ENCODE data around the gene AFG3L2.
A peak's percentile ranks its signal among the peaks of the same experiment; 100 is the strongest.
"Not testable (repeated sequence)": the region's sequence is repeated elsewhere in the genome, so short reads cannot be mapped to it uniquely, and the experiment has no call there.

The AFG3L2 gene

DNA sequence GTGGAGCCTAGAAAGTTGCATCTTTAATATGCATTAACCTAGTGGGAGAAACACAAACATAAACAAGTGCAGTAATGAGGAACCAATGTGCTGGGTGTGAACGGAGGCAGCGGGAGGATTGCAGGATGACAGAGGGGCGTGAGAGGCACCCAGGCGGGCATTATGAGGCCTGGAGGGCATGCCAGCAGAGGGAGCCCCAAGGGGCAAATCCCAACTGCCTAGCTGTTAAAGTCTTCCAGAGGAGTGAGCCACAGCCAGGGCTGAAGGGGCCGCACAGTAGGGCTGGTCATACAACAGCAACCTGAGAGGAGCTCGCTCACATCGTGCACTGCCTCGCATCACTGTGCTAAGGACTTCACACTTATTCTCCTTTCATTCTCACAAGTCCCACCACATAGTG, 17.4 kb upstream of the AFG3L2 start:
- DNase-seq = no peak

DNA sequence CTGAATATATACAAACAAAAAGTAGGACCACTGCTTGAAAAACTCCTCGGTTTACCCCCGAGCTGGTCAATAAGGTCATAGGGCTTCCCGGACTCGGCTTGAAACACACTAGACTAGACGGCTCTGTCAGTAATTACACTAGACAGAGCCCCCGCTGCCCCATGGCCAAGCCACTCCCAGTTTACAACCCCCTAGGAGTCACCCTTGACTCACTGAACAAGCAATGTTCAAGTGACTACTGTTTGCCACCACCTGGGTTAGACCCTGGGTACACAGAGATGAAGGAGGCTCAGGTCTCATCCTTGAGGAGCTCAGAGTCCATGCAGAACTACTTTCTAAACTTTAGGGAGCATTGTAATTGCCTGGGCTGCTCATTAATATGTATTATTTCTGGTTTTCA, 17.0 kb upstream of the AFG3L2 start:
- no peak for DNase-seq

DNA sequence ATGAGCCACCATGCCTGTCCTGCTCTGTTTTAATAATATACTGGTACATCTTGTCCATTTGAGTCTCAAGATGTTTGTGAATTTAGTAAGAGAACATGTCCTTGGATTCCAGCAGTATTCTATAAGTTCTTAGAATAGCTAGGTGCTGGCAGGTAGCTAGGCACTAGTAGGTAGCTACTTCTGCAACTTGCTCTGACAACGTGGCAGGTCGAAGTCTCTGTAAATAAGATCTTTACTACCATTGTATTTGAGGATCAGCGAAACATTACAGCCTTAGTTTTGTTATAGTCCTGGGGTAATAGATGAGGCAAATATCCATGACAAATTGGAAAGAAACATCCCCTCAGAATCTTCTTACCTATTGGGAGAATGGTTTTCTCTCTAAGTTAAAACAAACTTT, 16.5 kb upstream of the AFG3L2 start:
- no peak for DNase-seq

DNA sequence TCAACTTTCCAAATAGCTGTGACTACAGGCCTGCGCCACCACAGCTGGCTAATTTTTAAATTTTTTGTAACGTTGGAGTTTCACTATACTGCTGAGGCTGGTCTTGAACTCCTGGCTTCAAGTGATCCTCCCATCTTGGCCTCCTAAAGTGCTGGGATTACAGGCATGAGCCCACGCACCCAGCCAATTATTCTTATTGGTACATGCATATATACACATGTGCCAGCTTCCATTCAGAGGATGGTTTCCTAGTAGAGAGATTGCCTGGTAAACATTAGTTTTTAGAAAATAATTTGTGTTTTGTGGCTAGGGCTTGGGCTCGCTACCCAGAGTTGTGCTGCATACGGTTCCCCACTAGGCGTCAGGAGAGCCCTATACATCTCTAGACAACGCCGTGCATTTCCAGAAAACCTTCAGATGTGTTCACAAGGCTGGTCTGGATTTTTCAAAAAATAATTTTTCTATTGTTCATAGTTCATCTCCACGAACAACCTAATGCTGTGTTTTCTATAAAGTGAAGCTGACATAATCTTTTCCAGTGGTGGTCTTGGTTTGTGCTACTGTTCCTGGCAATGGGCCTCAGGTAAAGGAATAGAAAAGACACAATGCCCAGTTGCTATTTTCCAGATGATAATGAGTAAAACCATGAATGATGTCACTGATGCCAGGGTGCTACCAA, 14.6 kb upstream of the AFG3L2 start:
- DNase-seq = peak; percentile 27

DNA sequence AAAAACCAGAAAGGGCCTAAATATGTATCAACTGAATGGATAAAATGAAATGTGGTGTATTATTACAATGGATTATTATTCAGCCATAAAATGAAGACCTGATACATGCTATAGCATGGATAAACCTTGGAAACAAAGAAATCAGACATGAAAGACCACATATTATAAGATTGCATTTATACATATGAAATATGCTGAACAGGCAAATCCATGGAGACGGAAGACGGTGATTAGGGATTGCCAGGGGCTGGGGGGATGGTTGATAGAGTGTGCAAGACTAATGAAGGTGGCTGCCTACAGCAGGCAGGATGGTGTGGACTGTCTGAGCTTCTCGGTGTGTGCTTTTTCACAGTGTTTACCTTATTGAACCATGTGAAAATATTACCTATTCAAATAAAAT, 11.4 kb upstream of the AFG3L2 start:
- DNase-seq = no peak

DNA sequence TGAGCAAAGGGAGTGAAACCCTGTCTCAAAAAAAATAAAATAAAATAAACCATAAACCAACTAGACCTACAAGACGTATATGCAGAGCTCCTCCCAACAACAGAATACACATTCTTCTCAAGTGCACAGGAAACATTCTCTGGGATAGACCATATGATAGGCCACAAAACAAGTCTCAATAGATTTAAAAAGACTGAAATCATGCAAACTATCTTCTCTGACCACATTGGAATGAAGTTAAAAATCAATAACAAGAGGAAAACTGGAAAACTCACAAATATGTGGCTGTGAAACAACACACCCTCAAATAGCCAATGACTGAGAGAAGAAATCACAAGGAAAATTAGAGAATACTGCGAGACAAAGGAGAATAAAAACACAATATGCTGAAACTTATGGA, 7.2 kb upstream of the AFG3L2 start:
- DNase-seq = no peak

DNA sequence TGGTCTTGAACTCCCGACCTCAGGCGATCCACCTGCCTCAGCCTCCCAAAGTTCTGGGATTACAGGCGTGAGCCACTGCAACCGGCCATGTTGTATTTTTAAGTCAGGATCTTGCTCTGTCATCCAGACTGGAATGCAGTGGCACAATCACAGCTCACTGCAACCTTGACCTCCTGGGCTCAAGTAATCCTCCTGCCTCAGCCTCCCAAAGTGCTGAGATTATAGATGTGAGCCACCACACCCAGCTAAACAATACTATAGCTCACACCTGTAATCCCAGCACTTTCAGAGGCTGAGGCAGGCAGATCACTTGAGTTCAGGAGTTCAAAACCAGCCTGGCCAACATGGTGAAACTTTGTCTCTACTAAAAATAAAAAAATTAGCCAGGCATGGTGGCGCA, 6.7 kb upstream of the AFG3L2 start:
- DNase-seq = not testable (repeated sequence)

DNA sequence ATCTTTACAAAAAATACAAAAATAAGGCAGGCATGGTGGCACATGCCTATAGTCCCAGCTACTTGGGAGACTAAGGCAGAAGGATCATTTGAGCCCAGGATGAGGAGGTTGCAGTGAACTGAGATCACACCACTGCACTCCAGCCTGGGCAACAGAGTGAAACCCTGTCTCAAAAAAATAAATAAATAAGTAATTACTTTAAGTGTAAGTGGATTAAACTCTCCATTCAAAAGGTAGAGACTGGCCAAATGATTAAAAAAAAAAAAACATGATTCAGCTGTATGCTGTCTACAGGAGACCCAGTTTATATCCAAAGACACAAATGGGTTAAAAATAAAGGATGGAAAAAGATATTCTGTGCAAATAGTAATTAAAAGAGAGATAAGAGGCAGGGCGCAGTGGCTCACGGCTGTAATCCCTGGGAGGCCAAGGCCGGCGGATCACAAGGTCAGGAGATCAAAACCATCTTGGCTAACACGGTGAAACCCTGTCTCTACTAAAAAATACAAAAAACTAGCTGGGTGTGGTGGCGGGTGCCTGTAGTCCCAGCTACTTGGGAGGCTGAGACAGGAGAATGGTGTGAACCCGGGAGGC, 5.3 kb upstream of the AFG3L2 start:
- not testable (repeated sequence) for DNase-seq

DNA sequence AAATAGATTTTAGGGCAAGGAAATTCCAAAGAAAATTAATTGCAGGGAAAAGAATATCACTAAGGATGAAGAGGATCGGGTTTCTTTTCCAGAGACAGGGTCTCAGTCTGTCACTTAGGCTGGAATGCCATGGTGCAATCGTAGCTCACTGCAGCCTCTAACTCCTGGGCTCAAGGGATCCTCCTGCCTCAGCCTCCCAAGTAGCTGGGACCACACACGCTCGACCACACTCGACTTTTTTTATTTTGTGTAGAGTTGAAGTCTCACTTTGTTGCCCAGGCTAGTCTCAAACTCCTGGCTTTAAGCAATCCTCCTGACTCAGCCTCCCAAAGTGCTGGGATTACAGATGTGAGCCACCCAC, 1.2 kb upstream of the AFG3L2 start:
- not testable (repeated sequence) for DNase-seq

DNA sequence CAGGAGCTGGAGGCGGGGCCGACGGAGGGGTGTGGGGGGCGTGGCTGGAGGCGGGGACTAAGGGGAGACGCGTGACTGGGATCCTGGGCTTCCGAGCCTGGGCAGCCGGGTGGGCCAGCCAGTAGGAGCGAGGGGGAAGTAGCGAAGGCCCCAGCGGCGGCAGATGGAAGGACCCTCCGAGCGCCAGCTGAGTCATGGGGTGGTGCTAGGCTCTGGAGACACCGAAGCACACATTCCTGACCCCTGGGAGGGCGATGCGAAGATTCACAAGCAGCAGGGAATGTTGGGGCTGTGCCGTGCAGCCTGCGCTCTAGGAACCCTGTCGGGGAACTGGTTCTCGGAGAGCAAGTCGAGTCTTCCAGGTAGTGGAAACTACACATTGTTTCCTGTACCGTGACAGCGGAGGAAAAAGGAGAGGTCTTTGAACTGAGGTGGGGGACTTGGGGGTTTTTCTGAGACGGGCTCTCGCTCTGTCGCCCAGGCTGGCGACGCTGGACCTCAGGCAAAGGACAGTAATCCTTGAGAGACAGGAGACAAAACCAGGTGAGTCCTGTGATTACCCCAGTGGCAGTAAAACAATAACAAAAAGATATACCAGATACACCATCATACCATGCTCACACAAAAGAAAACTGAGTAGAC, 650 bp upstream of the AFG3L2 start:
- DNase-seq = no peak

DNA sequence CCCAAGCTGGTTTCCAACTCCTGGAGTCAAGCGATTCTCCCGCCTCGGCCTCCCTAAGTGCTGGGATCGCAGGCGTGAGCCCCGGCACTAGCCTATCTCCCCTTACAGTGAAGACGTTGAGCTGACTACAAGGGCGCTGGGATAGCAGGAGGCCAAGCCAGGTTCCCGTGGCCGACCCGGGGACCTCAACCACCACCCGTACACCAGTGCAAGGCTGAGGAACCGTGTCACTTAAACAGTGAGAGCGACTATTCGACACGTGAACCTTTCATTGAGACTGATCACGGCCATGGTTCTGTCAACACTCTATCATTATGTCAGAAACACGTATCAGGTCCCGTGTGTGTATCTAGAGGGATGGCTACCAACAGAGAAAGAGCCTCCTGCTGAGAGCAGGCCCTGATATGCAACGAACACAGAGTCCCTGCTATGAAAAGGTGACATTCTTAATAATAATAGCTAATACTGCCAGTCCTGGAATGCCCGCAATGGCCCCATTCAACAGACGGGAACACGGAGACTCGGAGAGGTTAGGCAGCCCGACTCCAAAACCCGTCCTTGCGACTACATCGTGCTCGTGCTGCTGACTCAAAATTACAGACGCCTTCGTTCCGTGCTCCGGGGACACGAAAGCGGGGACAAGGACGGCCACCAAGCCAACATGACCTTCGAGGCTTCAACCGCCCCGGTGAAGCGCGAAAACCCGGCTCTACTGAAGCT, 833 bp downstream of the AFG3L2 start:
- DNase-seq = no peak

DNA sequence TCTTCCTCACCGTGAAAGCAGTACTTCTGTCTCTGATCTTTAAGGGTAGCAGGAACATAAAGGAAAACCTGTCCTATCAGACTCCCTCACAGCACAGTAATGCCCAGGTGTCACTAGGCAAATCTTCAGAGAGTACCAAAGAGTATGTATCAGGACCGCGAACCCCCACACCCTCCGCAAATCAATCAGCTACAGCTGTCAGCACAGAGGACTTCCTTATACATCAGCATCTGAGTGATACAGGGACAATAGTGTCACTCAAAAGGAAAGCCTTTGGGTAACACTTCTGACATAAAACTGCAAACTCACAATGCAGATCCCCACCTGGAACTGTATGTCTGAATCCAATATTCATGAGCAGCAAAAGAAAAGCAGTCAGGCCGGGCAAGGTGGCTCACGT, 2.6 kb downstream of the AFG3L2 start:
- DNase-seq = no peak

DNA sequence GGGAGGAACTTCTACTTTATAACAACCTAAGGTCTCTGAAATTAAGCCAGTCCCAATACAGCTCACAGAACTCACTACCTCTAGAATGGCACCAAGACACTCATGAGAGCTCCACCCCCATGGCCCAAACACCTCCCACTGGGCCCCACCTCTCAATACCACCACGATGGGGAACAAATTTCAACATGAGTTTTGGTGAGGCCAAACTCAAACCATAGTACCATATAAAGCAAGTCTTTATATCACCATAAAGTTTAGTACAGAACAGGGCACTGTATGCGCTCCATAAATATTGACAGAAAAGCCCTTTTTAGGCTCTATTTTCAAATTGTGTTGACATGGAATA, 3.3 kb downstream of the AFG3L2 start:
- DNase-seq = no peak

DNA sequence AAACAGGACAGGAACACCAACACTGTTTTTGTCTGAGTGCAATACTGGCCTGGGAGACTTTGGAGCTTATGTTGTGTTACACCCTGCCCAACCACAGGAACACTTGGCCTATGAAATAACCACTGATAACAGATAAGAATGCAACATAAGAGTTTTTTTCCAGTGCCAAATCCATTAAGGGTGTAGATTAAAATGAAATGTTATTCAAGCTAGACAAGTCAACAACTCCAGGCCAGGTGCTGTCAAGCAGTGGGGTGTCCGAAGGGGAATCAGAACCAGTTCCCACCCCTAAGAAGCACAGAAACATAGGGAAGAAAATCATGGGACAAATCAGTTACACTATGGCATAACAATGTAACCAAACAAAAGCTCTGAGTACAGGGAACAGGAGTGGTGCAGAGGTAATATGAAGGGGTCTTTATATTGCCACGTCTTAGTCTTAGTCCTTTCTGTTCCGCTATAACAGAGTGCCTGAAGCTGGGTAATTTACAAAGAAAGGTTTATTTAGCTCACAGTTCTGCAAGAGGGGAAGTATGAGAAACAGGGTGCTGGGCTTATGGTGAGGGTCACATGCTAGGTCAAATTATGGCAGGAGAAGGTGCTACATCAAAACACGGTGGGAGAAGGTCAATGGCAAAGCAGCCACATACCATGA, 3.8 kb downstream of the AFG3L2 start:
- no peak for DNase-seq

DNA sequence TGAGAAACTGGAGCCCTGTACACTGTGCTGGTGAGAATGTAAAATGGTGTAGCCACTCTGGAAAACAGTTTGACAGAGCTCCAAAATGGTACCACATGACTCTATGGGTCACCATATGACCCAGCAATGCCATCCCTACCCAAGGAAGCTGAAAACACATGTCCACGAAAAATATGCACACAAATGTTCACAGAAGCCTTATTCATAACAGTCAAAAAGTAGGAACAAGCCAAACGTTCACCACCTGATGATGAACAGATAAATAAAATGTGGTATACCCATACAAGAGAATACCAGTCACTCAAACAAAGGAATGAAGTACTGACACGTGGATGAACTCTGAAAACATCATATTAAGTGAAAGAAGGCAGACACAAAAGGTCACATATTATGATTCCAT, 4.6 kb downstream of the AFG3L2 start:
- DNase-seq = no peak

DNA sequence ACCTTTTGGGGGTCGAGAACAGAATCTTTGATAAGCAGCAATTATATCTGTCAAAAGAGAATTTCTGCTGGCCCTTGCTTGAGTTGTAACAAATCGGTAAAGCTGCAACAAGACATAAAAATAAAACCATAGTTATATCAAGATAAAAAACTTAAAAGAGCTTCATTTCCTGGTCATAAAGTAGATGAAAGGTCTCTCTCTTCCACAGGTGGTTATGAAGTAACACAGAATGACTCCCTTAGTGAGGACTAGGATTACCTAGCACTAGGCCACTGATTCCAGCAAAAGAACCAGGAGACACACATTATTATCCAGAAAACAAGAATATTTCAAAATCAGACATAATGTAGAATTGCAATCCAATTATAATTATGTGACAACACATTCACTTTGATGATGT, 5.4 kb downstream of the AFG3L2 start:
- no peak for DNase-seq

DNA sequence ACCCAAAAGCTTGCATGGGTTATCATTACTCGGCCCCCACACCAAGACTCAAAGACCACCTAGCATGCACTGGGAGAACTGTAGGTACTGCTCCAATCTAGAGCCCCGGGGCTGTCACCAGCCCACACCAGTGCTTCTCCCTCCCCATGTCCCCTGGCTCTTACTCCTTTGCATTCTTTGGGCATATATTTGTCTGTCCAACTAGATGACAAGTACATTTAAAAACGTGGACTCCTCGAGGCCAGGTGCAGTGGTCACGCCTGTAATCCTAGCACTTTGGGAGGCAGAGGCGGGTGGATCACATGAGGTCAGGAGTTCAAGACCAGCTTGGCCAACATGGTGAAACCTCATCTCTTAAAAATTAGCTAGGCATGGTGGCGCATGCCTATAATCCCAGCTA, 7.8 kb downstream of the AFG3L2 start:
- DNase-seq = no peak

DNA sequence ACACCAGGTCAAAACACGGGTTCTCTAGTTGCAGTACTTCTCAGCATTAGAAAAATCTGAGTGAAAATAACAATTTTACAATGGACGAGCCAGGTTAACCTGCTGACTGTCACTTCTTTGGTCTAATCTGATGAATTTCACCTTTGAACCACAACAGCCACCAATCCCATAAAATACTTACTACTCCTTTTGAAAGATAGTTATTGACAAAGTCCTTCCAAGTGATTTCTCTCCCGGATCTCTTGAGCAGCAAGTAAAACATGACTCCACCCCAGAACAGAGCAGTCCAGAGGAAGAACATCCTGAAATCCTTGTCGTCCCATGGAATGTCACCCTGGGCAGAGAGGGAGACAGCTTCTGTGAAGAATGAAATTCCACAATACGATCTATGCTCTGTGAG, 10.2 kb downstream of the AFG3L2 start:
- no peak for DNase-seq

DNA sequence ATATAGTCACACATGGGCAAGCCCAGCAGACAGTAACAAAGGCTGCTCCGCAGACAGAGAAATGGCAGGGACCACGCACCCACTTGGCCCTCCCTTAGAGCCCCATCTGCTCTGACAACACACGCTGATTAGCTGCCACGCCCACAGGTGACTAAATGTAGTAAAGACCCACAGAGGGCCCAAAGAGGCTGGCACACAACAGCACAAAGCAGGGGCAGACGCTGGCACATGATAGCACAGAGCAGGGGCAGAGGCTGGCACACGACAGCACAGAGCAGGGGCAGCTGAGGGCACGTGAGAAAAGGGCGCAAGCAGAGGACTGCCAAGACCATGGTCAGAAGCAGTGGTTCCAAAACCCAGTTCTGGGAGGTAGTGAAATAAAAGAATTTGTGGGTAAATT, 10.6 kb downstream of the AFG3L2 start:
- DNase-seq = no peak

DNA sequence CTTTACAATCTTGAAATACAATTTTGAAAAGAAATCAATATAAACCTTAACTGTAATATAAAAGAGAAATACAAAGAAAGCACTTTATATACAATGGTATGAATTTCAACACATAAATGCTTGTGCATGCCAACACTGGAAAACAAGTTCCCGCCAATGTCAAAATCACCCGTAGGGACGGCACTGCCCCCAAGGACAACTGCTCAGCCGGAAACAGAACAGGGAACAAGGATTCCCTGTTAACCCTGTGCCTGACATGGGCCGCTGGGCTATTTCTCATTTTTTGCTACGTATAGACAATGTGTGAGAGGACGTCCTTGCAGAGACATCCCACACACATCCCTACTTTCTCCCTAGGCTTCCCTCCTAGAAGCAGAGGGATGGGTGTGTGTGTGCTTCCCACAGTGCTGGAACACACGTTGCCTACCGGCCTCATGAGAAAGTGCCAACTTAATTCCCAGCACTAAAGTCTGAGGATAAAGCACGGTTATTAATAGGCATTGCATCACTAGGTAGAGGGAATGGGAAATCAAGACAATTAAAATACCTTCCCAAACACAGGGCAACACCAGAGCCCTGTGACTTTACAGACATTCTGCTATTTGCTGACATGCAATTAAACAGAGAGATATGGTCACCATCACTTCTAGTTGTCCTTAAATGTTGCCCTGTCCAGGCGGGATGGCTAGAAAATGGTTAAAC, 14.4 kb downstream of the AFG3L2 start:
- no peak for DNase-seq

DNA sequence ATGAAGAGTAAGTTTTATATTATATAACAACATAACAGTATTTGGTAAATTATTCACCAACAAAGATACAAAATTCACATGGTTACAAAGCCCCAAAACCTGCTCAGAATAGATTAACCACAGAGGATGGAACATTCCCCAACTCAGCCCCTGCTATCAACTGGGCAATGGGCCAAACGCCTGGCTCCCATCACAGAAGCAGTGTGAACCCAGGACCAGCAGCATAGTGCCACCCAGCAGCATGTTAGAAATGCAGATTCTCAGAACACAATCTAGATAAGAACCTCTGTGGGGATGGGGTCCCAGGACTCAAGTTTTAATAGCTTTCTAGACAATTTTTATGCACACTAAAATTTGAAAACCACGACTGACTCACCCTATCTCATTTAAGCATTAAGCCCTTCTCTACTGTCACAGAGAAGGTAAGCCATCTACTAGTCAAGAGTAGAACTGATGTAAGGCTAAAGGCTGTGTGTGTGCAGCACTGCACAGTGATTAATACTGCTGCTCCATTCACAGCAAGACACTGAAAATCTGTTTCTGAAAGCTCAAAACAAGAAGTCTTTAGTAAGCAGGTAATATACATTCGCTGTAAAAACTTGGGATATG, 15.2 kb downstream of the AFG3L2 start:
- DNase-seq = no peak

DNA sequence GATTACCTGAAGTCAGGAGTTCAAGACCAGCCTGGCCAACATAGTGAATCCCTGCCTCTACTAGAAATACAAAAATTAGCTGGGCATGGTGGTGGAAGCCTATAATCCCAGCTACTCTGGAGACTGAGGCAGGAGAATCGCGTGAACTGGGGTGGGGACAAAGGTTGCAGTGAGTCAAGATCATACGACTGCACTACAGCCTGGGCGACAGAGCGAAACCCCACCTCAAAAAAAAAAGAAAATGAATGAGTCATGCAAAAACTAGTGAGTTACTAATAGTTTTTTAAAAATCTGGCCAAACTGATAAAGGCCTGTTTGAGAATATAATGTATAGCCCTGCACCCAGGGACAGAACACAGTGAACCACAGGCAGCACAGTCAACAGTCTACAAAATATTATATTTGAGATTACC, 17.5 kb downstream of the AFG3L2 start:
- DNase-seq = no peak

DNA sequence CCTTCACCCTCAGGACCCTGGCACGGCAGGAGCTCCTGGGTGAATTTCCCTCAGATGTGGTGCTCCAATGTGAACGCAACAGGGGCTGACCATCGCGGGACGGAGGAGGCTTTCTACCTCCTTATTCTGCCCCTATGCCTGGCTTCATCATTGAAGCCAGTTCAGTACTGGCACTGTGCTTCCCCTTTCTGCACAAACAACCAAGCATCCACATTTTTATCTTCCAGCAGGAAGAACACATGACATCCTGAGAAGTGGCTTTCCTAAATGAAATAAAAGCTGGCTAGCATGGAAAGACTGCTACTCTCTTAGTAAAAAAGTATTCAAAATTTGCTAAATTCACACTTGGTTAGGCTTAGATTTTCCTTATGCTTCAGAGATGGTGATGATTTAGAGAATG, 24.8 kb downstream of the AFG3L2 start:
- no peak for DNase-seq
